Smooth muscle cell (in vitro differentiated cells): Measurements from ENCODE around the gene DGKB. TPM values are rescaled to one million over a fixed set of nuclear protein-coding genes. Genes with fewer than 3 reads are reported as not detected.

ENCODE experiments used
- DNase-seq: peaks from one replicate; lab custom pipeline; 2025; ENCODE audit not compliant: unreplicated experiment; lab: John Stamatoyannopoulos, UW
- H2AFZ ChIP-seq: fragments of 200-600 bp; sonication (generic); 2 replicates; pipeline ENCODE4 v1.6.0; 2016; ENCODE audit warnings: antibody characterized with exemption, low read depth, mild to moderate bottlenecking
- H3F3A ChIP-seq: fragments of 200-600 bp; sonication (generic); 2 replicates; pipeline ENCODE4 v1.6.0; 2017; ENCODE audit warnings: antibody characterized with exemption, low read depth
- H3K27ac ChIP-seq: fragments of 200-600 bp; sonication (generic); 2 replicates; pipeline ENCODE4 v1.5.1; 2016; ENCODE audit warnings: low read depth, mild to moderate bottlenecking
- H3K27me3 ChIP-seq: fragments of 200-600 bp; sonication (generic); 2 replicates; pipeline ENCODE4 v1.6.1; 2016; ENCODE audit warnings: low read depth, mild to moderate bottlenecking
- H3K36me3 ChIP-seq: fragments of 200-600 bp; sonication (generic); 2 replicates; pipeline ENCODE4 v1.5.1; 2016; ENCODE audit warnings: low read depth
- H3K4me1 ChIP-seq: fragments of 200-600 bp; sonication (generic); 2 replicates; pipeline ENCODE4 v1.5.1; 2016; ENCODE audit warnings: low read depth
- H3K4me2 ChIP-seq: fragments of 200-600 bp; sonication (generic); 2 replicates; pipeline ENCODE4 v1.6.0; 2016; ENCODE audit warnings: mild to moderate bottlenecking
- H3K4me3 ChIP-seq: fragments of 200-600 bp; sonication (generic); 2 replicates; pipeline ENCODE4 v1.5.1; 2016; ENCODE audit warnings: mild to moderate bottlenecking
- H3K79me2 ChIP-seq: fragments of 200-600 bp; sonication (generic); 2 replicates; pipeline ENCODE4 v1.6.0; 2016; ENCODE audit warnings: low read depth, mild to moderate bottlenecking
- H3K9ac ChIP-seq: fragments of 200-600 bp; sonication (generic); 2 replicates; pipeline ENCODE4 v1.6.0; 2016; ENCODE audit warnings: low read depth
- H3K9me3 ChIP-seq: fragments of 200-600 bp; sonication (generic); replicated peaks from 2 replicates; pipeline ENCODE4 v1.5.1; 2016; ENCODE audit warnings: low read depth
- H4K20me1 ChIP-seq: fragments of 200-600 bp; sonication (generic); 2 replicates; pipeline ENCODE4 v1.6.0; 2016; ENCODE audit warnings: low read depth
- WGBS: methylation state at CpG from one replicate; pipeline ENCODE4 v1.1.7; 2016; ENCODE audit warnings: low lambda C conversion rate; 5-methylcytosine and 5-hydroxymethylcytosine counted together
- polyA plus RNA-seq: library from polyadenylated mRNA; unstranded; fragments of >200 nt; fragmentation: Nextera tagmentation; extraction: Ambion mirVana; gene quantifications from 2 replicates; pipeline ENCODE4 v1.2.1, GENCODE V29; 2016
- total RNA-seq: library from RNA; depleted of rRNA; stranded (reverse); fragments of >200 nt; gene quantifications from 2 replicates; pipeline ENCODE4 v1.2.3, GENCODE V29; 2014
- TF ChIP-seq, protein P1 (sequence below): fragments of 200-600 bp; sonication (generic); IDR thresholded peaks from 2 replicates; pipeline ENCODE4 v1.5.1; 2017; ENCODE audit warnings: borderline replicate concordance, mild to moderate bottlenecking, antibody characterized with exemption; ENCODE audit not compliant: insufficient read depth, poor library complexity, severe bottlenecking

Gene DGKB
- total and polyA plus RNA-seq, 2 experiments from 2014 or later: not detected

DNA sequence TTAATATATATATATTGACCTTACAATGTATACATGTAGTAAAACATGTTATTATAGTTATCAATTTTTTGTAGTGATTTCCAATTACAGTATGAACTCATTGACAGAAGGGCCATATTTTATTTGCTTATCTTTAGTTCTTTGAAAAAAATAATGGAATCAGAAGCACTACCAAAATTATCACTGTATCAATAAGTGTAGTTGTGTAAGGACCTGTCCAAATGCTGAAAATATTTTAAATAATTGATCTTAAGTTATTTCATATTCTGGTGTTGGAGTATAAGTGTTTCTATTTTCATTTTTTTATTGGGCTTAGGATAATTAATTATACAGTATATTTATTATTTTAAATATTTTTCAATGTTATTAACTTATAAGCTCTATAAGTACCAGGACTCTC lies 8.5 kb upstream of the DGKB start:
- no peak for DNase-seq
- TF ChIP-seq, protein P1, sequence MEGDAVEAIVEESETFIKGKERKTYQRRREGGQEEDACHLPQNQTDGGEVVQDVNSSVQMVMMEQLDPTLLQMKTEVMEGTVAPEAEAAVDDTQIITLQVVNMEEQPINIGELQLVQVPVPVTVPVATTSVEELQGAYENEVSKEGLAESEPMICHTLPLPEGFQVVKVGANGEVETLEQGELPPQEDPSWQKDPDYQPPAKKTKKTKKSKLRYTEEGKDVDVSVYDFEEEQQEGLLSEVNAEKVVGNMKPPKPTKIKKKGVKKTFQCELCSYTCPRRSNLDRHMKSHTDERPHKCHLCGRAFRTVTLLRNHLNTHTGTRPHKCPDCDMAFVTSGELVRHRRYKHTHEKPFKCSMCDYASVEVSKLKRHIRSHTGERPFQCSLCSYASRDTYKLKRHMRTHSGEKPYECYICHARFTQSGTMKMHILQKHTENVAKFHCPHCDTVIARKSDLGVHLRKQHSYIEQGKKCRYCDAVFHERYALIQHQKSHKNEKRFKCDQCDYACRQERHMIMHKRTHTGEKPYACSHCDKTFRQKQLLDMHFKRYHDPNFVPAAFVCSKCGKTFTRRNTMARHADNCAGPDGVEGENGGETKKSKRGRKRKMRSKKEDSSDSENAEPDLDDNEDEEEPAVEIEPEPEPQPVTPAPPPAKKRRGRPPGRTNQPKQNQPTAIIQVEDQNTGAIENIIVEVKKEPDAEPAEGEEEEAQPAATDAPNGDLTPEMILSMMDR: no peak
- no peaks in the 10 kb centered on the region for H3K36me3 ChIP-seq
- no peaks in the 10 kb centered on the region for H3F3A ChIP-seq
- no peak overlapping the region for H2AFZ ChIP-seq
- H3K4me1 ChIP-seq: no peaks in the 10 kb centered on the region
- no peaks in the 10 kb centered on the region for H4K20me1 ChIP-seq
- H3K9me3 ChIP-seq: no peaks in the 10 kb centered on the region
- H3K27ac ChIP-seq: no peak overlapping the region
- no peak overlapping the region for H3K4me2 ChIP-seq
- no peaks in the 10 kb centered on the region for H3K27me3 ChIP-seq
- no peak overlapping the region for H3K9ac ChIP-seq
- no peaks in the 10 kb centered on the region for H3K79me2 ChIP-seq
- H3K4me3 ChIP-seq: no peak overlapping the region

DNA sequence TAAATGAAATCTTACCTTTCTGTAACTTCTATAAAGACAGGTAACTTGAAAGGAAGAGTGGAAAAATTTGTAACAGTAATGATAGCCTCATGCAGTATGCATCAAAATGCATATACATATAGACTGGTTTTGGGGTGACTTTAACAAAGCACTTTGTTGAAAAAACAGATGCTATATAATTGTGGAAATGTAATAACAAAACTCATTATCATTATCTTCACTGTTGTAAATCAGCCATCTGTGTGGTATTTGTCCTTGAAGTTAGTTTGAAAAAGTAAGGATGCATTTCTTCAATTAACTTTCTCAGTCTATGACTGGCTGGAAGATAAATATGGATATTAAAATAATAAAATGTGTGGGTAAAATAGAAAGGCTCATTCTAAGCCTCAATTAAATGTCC lies 6.1 kb upstream of the DGKB start:
- DNase-seq: no peak
- no peaks in the 10 kb centered on the region for H3K36me3 ChIP-seq
- no peaks in the 10 kb centered on the region for H3K9me3 ChIP-seq
- no peaks in the 10 kb centered on the region for H3K79me2 ChIP-seq
- H3K4me1 ChIP-seq: peaks cover under 1% of the 10 kb centered on the region
- no peak overlapping the region for H3K9ac ChIP-seq
- H3K27me3 ChIP-seq: peaks cover 3% of the 10 kb centered on the region
- H3K27ac ChIP-seq: no peak overlapping the region
- H3K4me2 ChIP-seq: no peak overlapping the region
- no peak overlapping the region for H2AFZ ChIP-seq
- H3F3A ChIP-seq: no peaks in the 10 kb centered on the region
- TF ChIP-seq, protein P1: no peak
- H3K4me3 ChIP-seq: no peak overlapping the region
- H4K20me1 ChIP-seq: no peaks in the 10 kb centered on the region

DNA sequence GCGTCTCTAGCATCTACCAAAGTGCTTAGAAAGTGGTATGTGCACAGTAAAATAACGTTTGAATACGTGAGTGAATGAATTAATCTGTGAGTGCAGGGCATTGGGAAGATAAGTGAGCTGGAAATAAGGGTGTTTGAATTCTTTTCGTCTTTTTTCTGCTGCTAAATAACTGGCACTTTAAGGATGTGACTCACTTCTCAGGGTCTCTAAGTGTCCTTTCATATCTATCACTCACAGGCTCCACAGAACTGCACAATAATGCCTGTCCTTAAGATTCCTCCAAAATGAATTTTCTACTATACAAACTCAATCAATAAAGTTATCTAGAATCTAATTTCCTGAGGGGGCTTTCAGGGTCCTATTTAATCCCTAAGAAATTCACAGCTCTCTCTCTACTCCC lies 3.2 kb upstream of the DGKB start:
- no peaks in the 10 kb centered on the region for H3F3A ChIP-seq
- DNase-seq: no peak
- H3K9ac ChIP-seq: no peak overlapping the region
- 36% methylated on average over 4 of the region's 4 CpGs for WGBS
- peak overlapping the region; percentile 10 for H2AFZ ChIP-seq
- peaks cover 7% of the 10 kb centered on the region for H3K27me3 ChIP-seq
- no peak overlapping the region for H3K27ac ChIP-seq
- H3K4me1 ChIP-seq: peaks cover 3% of the 10 kb centered on the region
- no peaks in the 10 kb centered on the region for H3K79me2 ChIP-seq
- H3K4me2 ChIP-seq: no peak overlapping the region
- no peaks in the 10 kb centered on the region for H3K9me3 ChIP-seq
- no peaks in the 10 kb centered on the region for H3K36me3 ChIP-seq
- TF ChIP-seq, protein P1: no peak
- H3K4me3 ChIP-seq: no peak overlapping the region
- no peaks in the 10 kb centered on the region for H4K20me1 ChIP-seq

DNA sequence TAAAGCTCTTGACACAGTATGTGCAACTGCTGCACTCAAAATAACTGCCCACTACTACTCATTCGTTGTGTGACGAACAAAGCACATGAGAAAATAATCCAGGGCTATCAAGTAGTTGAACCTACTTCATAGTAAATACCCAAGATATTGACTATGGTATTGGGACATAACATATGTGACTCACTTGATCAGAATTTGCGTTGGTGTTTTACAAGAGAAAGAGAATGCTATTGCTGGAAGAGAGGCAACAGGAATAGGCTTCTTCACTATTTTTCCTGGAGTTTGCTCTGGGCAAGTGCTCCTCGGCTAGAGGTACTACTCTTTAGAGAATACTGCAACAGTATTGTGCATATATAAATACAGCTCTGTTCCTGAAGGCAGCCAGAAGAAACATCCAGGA lies 2.5 kb downstream of the DGKB start:
- no peaks in the 10 kb centered on the region for H3K36me3 ChIP-seq
- H3K9me3 ChIP-seq: no peaks in the 10 kb centered on the region
- no peak overlapping the region for H3K4me3 ChIP-seq
- H4K20me1 ChIP-seq: no peaks in the 10 kb centered on the region
- no peak overlapping the region for H2AFZ ChIP-seq
- peaks cover 7% of the 10 kb centered on the region for H3K27me3 ChIP-seq
- WGBS: 33% methylated on average over 4 of the region's 4 CpGs
- no peaks in the 10 kb centered on the region for H3F3A ChIP-seq
- H3K4me1 ChIP-seq: peaks cover 3% of the 10 kb centered on the region
- H3K4me2 ChIP-seq: no peak overlapping the region
- no peak for DNase-seq
- no peak overlapping the region for H3K9ac ChIP-seq
- TF ChIP-seq, protein P1: no peak
- H3K27ac ChIP-seq: no peak overlapping the region
- no peaks in the 10 kb centered on the region for H3K79me2 ChIP-seq
